ENCODE results near the gene TMEM30B. TPM values are rescaled to one million over a fixed set of nuclear protein-coding genes. Genes with fewer than 3 reads are reported as not detected.
"Not testable (repeated sequence)": the region's sequence is repeated elsewhere in the genome, so short reads cannot be mapped to it uniquely, and the experiment has no call there.

The TMEM30B gene, protein sequence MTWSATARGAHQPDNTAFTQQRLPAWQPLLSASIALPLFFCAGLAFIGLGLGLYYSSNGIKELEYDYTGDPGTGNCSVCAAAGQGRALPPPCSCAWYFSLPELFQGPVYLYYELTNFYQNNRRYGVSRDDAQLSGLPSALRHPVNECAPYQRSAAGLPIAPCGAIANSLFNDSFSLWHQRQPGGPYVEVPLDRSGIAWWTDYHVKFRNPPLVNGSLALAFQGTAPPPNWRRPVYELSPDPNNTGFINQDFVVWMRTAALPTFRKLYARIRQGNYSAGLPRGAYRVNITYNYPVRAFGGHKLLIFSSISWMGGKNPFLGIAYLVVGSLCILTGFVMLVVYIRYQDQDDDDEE
- total RNA-seq, result 14.7 TPM

DNA sequence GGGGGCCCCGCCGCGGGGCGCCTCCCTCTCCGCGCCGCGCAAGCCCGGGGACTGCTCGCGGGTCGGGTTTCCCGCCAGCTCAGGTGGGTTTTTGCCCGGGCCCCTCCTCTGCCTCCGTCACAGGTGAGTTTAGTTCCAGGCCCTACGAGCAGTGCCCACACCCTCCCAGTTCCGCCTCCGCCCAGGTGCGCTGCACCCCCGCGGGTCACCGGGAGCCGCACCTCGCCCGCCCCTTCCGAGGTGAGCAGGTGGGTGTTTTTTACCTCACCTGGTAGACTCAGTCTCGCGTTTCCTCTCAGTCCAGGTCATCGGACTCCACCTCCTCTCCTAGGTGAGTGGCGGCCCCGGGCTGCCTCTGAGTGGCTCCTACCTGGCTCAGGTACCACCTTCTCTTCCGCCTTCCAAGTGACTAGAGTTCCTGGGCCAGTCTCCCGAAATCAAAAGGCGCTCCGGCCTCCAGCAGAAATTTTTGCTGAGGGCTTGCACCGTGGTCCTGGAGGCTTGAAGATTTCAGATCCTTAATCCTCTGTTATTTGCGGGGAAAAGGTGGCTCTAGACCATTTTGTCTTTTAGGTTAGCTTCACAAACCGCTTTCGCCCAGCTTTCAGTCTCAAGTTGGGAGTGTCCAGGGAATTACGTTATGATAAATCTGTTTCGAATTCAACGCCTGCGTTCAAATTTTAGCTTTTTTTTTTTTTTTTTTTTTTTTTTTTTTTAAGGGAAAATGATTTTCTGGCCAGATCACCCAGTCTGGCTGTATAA, at the start of gene TMEM30B:
TSS of gene TMEM30B (minus strand) at position 153 of the 762 bp plus-strand sequence. CDS start 191 bp downstream, outside the sequence.
- peak; percentile 96 for ATAC-seq

DNA sequence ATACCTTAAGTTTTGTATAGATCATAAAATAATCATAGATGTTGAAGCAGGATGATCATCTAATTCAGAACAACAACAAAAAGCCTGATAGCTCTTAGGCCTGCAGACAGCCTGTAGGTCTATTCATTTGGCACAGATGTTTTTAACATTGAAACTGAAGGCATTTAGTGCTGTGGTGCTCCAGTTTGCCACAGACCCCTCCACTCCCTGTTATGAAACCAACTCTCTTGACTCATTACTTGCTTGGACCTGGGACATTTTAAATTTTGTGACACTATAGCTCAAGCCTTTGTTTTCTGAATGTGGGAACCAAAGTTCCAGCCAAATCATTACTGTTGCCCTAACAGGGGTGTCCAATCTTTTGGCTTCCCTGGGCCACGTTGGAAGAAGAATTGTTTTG, 49.4 kb upstream of the TMEM30B start:
- no peak for ATAC-seq

DNA sequence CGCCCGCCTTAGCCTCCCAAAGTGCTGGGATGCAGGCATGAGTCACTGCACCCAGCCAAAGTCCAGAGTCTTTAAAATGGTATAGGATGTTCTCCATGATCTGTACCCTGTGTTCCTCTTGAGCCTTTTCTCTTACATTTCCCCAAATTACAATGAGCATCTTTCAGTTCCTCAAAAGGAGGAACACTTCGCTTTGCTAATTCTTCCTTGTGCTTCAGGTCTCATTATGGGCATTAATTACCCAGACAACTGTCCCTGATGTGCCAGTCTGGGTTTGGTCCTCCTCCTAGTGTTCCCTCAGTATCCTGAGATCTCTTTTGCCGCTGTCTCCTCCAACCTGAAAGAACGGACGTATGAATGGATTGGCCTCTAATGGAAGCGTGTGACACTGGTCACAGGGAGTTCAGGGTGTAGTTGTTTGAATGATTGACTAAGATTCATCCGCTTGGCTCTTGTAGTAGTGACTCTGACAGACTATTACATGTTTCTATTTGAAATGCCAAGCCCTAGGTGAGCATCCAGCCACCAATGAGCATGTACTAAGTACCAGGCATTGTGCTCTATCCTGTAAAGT, 48.4 kb upstream of the TMEM30B start:
- ATAC-seq, result no peak

DNA sequence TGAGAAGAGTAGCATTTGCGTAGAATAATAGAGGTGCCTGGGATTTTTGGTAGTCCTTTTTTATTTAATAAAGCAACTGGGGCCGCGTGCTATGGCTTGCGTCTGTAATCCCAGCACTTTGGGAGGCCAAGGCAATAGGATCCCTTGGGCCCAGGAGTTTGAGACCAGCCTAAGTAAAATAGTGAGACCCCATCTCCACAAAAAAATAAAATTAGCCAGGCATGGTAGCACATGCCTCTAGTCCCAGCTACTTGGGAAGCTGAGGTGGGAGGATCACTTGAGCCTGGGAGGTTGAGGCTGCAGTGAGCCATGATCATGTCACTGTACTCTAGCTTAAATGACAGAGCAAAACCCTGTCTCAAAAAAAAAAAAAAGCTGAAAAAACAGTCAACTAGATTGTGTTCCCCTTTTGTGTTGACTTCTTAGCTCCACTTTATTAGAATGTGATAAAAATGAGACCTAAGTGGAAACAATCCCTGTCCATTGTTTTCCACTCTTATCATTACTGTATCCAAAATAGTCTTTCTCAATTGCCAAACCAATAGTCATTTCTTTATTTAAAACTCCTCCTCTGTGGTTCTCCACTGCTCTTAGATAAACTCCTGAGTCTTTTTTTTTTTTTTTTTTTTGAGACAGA, 47.6 kb upstream of the TMEM30B start:
- ATAC-seq, result no peak

DNA sequence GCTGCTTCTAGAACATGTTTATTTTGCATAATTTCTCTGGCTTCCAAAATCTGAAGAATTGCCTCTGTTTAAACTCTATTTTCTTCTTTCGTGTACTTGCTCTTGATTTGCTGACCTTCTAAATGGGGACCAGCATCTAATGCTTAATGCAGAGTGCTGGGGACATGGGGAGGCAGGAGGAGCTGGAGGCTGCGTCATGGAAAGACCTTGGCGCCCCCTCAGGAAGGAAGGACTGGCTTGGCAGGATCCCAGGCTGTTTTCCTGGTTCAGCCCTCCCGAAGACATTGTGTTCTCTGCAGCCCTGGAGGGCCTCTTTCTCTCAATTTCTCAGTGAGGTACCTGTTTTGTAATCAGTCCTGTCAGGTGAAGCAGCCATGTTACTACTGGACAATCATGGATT, 45.7 kb upstream of the TMEM30B start:
- ATAC-seq, result no peak

DNA sequence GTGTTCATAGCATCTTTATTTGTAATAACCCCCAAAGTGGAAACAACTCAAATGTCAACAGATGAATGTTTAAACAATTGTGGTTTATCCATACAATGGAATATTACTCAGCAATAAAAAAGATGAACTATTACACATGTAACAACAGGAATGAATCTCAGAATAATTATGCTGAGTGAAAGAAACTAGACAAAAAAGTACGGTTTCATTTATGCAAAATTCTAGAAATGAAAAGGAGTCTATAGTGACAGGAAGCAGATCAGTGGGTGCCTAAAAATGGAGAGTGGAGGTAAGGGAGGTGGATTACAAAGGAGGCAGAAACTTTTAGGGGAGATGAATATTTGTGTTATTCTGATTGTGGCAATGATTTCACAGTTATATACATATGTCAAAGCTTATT, 45.0 kb upstream of the TMEM30B start:
- ATAC-seq, result no peak

DNA sequence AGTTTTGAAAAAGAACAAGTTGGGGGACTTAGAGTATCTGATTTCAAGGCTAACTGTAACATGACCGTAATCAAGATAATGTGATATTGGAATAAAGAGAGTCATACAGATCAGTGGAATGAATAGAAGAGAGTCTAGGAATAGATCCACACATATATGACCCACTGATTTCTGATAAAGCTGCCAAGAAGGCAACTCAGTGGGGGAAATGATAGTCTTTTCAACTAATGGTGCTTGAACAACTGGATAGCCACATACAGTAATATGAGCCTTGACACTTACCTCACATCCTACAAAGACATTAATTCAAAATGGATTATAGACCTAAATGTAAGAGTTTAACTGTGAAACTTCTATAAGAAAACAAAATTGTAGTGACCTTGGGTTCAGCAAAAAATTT, 44.0 kb upstream of the TMEM30B start:
- no peak for ATAC-seq

DNA sequence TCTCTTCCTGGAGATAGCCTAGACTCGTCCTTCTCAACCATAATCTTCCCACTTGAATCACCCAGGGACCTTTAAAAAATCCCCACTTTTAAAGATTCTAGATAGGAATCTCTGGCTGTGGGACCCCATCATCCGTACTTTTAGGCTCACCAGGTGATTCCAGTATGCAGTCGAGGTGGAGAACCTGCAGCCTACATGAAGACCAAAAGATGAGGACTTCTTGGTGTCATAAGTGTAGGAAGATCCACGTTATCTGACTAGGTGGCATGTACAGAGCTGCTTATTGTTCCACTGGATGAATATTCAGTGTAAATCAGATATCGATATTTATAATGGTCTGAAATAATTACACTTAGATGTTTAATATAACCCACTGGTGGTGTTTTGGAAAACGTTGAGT, 42.8 kb upstream of the TMEM30B start:
- ATAC-seq, result no peak

DNA sequence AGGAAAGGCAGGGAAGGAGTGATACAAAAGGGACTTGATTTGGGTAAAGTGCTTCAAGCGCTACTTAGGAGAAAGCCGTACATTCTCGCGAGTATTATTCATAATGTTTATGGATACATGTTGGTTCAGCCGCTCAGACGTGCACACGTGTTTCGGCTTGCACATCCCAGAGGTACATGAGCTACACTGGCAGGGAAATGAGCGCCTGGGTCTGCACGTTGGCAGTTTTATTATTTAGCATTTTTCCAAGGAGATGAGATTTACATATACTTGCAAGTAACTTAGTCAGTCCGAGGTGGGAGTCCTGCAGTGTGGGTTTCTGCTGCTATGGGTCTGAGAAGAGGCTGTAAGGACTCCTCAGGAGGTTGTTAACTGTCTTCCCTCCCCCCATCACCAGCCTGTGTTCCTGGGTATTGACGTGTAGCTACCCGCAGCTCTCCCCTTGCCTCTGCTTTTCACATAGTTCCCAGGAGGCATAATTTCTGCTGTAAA, 41.7 kb upstream of the TMEM30B start:
- peak; percentile 64 for ATAC-seq

DNA sequence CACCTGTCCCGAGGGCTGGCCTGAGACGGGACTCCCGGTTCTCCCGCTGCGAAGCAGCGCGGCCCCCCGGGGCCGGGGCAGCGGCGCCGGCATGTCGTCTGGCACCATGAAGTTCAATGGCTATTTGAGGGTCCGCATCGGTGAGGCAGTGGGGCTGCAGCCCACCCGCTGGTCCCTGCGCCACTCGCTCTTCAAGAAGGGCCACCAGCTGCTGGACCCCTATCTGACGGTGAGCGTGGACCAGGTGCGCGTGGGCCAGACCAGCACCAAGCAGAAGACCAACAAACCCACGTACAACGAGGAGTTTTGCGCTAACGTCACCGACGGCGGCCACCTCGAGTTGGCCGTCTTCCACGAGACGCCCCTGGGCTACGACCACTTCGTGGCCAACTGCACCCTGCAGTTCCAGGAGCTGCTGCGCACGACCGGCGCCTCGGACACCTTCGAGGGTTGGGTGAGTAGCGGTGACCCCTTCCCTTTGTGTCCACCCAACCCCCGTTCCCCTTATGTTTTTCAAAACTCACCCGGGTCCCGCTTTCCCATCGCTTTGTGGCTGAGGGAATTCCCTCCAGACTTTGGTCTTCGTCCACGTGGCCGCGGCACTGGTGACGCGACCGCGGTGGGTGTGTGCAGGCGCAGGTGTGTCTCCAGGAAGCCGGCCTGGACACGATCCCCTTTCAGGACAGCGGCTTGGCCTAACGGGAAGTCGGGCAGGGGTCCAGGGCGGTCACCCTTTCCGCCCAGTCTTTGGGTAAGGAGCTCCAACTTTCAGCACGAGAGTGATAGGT, 41.1 kb upstream of the TMEM30B start:
- ATAC-seq, result peak; percentile 70

DNA sequence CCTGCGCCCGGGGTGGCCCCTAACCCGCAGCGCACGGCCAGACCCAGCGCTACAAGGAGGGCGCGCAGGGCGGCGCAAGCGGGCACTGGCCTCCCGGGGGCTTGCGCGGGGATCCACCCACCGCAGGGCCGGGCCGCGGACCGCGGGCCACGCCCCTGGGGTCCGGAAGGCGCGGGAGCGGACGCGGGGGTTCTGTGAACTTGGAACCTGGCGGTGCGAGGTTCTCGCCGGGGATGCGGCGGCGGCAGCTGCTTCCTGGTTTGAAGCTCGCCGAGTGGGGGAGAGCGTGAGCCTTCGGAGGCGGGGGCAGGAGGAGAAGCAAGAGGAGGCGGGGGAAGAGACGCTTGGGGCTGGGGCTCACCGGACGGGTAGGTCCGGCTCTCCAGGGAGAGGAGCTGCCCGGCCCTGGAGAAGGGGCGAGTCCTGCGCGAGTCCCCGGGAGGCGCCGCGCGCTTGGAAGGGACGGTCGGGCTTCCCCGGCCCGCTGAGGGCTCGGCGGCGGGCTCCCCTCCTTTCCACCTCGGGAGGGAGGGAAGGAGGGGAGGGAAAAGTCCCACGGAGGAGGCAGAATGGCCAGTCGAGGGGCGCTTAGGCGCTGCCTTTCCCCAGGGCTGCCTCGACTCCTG, 40.4 kb upstream of the TMEM30B start, which contains the start of gene PRKCH:
TSS of gene PRKCH (plus strand) at position 195 of the 626 bp plus-strand sequence. CDS start 523 bp downstream, outside the sequence.
- peak; percentile 92 for ATAC-seq

DNA sequence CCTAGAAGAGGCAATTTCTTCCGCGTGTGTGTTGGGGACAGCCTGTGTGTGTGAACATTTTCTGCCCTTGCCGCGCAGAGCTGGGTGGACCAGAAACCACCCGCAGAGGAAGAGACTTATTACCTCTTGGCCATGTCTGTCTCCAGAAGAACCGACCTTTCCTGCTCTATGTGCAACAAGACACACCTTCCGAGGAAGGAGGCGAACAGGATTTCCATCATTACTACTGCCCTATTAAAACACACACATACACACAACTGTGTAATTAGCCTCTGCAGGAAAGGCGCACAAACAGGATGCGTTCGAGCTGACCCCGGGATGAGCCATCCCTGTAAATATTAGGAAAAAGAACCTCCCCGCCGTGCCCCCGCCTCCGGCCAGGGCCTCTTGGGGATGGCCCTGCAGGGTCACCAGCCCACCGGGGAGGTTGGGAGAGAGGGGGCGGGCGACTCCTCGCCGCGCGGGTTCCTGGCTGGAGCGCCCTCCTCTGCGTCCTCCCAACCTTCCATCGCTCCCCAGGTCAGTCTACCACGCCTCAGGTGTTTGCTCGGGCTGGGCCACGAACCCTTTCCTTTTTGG, 39.8 kb upstream of the TMEM30B start:
- ATAC-seq, result peak; percentile 78

DNA sequence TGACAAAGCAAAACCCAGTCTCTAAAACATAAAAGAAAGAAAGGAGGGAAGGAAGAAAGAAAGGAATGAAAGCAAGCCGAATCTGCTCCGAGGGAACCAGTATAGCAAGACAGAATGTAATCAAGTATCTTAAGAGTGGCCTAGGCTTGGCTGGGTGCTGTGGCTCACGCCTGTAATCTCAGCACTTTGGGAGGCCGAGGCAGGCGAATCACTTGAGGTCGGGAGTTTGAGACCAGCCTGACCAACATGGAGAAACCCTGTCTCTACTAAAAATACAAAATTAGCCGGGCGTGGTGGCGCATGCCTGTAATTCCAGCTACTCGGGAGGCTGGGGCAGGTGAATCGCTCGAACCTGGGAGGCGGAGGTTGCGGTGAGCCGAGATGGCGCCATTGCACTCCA, 39.0 kb upstream of the TMEM30B start:
- ATAC-seq, result not testable (repeated sequence)

DNA sequence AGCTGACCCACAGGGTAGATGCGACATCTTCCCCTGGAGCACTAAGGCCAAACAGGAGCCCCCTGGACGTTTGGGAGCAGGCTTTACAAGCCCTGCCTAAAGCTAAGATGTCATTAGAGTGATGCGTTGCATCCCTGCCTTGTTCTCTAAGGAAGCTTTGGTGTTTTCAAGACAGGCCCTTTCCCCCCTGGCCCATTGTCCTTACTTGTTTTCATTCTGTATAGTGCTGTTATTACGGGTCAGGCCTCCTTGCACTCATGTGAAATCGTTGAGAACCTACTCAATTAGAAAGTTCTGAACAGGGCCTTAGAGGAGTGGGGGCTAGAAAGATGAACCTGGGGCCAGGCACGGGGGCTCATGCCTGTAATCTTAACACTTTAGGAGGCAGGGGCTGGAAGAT, 38.6 kb upstream of the TMEM30B start:
- ATAC-seq, result no peak

DNA sequence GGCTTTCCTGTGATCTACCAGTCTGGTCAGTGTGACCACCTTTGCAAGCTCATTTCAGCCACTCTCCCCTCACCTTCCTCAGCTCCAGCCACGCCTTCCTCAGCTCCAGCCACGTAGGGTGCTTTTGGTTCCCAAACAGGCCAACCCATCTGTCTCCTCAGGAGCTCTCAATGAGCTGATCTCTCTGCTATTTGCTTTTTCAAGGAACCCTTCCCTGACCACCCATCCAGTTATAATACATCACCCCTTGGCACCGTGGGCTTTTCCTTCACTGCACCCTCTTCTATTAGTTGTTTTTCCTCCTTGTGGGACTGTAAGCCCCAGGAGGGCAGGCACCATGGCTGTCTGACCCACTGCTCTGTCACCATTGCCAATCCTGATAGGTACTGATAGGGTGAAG, 37.9 kb upstream of the TMEM30B start:
- ATAC-seq, result no peak

DNA sequence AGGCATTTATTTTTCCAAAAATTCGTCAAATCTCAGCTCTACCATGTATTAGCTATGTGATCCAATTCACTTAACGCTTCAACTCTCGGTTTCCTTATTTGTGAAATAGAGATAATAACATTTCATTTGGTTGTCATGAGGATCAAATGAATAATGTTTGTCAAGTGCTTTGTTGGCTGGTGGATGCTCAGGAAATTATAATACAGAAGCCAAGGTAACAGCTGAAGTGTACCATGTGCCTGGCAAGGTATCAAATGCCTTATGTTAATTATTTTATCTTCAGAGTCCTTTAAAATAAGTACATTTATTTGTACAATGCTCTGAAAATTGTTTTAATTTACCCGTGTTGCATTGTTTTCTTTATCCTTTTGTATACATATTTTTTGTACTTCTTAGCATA, 34.2 kb upstream of the TMEM30B start:
- no peak for ATAC-seq

DNA sequence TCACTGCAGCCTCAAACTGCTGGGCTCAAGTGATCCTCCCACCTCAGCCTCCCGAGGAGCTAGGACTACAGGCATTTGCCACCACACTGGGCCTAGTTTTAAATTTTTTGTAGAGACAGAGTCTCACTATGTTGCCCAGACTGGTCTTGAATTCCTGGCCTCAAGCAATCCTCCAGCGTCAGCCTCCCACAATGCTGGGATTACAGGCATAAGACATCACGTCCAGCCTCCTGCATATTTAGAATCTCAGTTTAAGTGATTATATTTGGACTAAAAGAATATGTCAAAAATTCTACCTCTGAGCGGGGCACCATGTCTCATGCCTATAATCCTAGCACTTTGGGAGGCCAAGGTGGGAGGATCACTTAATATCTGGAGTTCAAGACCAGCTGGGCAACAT, 27.6 kb upstream of the TMEM30B start:
- not testable (repeated sequence) for ATAC-seq

DNA sequence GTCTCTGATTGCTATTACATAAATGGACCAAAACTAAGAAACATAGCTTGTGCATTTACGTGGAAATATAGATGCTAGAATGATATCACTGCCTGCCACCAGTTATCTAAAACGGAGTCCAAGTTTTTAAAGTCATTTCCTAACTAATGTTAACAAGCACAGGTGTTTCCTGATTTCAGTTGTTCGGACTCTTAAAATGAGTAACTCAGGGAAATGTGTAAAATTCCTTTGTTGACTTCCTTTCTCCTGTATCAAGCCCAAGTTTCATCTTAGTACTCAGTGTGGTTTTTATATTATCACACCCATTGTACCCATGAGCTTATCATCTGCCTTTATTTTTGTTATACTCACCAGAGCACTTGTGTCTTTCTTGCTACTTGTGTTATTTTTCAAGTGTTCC, 27.1 kb upstream of the TMEM30B start:
- peak; percentile 29 for ATAC-seq

DNA sequence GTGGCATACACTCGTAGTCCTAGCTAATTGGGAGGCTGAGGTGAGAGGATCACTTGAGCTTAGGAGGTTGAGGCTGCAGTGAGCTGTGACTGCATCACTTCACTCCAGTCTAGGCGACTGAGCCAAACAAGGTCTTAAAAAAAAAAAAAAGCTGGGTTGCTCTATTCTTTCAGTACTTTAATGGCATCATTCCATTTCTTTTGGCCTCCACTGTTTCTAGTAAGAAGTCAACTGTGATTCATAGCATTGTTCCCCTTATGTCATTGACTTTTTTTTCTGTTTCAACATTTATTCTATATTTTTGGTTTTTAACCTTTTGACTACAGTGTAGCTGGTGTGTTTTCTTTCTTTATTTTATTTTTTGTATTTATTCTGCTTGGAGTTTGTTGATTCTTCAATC, 23.6 kb upstream of the TMEM30B start:
- ATAC-seq, result no peak

DNA sequence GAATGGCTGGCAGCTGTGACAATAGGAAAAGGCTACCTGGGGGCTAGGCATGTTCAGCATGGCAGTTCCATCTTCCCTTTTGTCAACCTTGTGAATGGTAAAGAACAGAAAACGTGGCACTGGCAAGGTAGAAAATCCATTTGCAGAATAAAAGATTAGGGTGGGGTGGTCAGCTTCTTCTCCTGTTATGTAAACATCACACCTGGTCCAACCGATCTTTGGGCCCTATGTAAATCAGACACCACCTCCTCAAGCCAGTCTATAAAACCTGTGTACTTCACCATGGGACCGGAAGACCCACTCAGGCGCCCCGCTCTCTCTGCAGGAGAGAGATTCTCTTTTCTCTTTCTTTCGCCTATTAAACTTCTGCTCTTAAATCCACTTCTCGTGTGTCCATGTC, 19.6 kb upstream of the TMEM30B start:
- no peak for ATAC-seq

DNA sequence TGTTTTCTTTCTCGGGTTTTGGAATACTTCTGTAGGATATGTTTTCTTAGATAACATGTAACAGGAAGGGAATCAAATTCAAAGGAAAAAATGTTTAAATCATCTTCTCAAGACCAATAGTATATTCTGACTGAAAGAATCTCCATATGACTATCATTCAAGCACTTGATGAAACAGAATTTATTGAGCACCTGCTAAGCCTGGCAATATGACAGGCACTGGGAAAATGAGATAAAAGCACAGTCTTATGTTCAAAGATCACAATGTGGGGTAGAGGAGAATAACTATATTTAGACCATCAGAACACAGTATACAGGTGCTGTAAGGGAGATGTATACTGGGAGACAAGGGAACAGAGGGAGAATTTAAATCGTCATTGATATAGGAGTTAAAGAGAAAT, 19.1 kb upstream of the TMEM30B start:
- ATAC-seq, result no peak
